GM18909 (cell line): Measurements from ENCODE around the gene CDC14B.
A peak's percentile ranks its signal among the peaks of the same experiment; 100 is the strongest.

Experiments
- ATAC-seq: cut with Tn5 transposase; IDR thresholded peaks from one replicate; pipeline ENCODE4 v1.9.1; 2021; ENCODE audit warnings: mild to moderate bottlenecking; ENCODE audit not compliant: unreplicated experiment, poor library complexity

The CDC14B gene

DNA sequence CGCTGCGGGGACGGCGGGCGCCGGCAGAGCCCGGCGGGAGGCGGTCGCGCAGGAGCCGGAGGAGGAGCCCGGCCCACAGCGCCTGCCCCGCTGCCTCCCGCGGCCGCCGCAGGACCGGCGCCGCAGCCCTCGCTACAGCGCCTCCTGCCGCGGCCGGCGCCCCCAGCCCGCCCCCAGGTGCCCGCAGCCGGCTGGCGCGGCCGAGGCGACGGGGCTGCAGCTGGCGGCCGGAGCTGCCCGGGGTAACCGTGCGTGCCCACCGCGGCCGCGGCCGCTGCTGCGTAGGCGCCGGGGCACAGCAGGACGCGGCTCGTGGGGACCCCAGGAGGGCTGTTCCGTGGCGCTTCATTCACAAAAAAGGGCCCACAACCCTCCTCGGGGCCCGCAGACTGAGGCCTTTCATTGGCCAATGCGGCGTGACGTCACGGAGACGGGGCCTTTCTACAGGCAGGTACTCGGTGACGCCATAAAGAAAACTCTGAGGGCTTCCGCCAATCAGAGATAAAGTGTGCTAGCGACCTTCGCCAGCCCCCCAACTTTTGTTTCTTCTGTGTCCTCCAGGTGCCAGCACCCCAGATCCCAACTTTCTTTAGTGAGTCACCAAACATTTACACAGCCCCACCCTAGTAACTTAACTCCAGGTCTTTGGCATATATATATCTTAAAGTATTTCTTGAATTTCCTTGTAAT, at the start of gene CDC14B:
CDC14B (minus strand) TSS at position 353 of the 690 bp plus-strand sequence. CDS start 465 bp downstream, outside the sequence.
- peak; percentile 65 for ATAC-seq

DNA sequence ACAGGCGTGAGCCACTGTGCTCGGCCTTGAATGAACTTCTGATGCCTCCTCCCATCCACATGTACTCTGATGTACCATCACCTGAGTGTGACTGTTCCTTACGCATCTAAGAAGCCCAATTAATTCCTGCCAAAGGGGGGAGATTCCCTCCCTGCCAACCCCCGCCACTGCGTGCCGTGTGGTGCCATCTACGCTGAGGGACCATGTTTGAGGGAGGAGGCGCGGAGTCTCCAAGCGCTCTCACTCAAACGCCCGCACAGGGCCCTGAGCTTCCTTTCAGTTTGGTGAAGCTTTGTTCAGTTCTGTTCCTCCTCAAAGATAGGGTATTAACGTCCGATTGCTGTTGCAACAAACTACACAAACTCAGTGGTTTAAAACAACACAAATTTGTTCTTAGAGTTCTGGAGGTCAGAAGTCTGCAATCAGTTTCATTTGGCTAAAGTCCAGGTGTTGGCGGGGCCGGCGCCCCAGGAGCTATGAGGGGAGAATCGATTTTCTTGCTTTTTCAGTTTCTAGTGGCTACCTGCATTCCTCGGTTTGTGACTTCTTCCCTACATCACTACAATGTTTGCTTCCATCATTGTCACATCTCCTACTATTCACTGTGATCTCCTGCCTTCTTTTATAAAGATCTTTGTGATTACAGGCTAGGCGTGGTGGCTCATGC, 49.4 kb upstream of the CDC14B start:
- ATAC-seq: no peak

GRCh38 chr9:96667363-96667728, 47.7 kb upstream of the CDC14B start:
- ATAC-seq: no peak

DNA sequence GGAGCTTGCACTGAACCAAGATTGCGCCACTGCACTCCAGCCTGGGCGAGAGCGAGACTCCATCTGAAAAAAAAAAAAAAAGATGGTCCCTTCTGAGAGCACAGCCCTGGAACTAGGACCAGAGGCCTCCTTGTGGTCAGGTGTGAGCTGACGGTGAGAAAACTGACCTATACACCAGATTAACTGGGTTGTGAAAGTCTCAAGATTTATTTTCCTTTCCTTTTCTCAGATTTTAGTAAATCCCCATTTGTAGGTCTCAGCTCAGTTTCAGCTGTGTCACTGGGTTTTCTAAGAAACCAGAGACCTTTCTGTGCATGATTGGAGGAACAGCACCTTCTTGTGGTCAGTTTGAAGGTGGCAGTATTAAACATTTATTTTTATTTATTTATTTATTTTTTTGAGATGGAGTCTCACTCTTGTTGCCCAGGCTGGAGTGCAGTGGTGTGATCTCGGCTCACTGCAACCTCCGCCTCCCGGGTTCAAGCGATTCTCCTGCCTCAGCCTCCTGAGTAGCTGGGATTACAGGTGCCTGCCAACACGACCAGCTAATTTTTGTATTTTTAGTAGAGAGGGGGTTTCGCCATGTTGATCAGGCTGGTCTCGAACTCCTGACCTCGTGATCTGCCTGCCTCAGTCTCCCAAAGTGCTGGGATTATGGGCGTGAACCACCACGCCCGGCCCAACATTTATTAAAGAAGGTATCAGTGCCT, 47.2 kb upstream of the CDC14B start:
- ATAC-seq: peak; percentile 59

DNA sequence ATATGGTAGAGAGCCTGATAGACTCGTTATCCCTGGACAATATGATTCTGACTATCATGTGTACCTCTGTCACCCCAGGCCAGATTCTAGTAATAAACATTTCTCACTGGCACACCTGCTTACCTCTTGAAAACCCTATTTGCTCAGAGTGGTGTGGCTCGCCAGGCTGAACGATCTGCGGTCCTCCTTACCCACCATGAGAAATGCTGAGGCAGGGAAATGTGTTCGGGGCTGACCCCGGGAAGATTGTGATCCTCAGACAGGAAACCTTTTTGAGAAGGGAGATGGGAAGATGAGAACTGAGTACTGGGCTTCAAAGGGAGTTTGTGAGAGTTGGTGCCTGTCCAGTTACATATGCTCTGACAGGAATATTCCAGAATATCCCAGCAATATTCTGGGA, 46.1 kb upstream of the CDC14B start:
- no peak for ATAC-seq

- no peak for ATAC-seq
These were observed 44.0 kb upstream of the CDC14B start for GRCh38 chr9:96663506-96664120.

GRCh38 chr9:96661711-96662110, 42.1 kb upstream of the CDC14B start:
- ATAC-seq: no peak

DNA sequence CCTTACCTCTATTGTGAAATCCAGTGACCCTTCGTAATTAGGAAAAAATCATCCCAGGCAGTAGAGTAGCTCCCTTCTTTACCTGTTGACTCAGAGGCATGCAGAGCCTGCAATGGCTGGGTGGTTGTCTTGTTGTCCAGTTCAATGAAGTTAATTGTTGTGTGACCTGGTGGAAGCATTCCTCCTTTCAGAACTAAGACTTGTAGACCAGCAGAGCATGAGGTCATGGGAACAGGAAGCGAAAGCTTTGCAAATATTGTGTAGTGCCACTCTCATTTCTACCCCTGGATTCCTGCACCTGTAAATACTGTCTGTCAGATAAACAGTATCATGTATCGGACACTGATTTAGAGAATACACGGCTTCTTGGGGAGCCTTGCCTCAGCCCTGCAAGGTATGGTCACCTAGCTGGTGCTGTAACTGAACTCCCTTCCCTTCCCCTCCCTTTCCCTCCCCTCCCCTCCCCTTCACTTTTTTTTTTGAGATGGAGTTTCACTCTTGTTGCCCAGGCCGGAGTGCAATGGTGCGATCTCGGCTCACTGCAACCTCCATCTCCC, 41.1 kb upstream of the CDC14B start:
- no peak for ATAC-seq

DNA sequence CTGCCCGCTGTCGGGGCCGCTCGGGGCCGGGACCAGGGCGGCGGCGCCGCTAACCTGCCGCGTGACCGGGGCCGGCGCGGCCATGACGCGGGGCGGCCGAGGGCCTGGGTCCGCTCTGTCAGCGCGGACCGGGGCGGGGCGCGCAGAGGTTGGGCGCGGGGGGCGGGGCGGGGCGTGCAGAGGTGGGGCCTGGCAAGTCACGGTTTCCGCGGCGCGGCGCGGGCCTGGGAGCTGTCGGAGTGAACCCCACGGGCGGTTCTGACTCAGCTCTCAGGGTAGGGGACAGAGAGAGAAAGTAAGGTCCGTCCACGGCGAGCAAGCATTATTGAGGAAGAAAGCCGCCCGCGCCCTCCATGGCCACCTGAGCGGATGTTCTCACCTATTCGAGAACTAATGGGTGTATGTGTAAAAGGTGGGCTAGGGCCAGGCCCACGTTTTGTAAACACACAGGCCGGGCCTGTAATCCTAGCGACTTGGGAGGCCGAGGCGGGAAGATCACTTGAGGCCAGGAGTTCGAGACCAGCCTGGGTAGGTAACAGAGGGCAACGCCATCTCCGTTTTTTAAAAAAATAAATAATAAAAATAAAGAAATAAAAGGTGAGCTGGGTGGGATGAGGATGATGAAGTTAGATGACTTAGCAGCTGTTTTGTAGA, 35.7 kb upstream of the CDC14B start, which contains the start of gene PRXL2C:
PRXL2C (minus strand) TSS at position 120 of the 654 bp plus-strand sequence; CDS start at position 84, 36 bp downstream.
- ATAC-seq: peak; percentile 72

GRCh38 chr9:96654450-96655197, 35.0 kb upstream of the CDC14B start:
- peak; percentile 56 for ATAC-seq

DNA sequence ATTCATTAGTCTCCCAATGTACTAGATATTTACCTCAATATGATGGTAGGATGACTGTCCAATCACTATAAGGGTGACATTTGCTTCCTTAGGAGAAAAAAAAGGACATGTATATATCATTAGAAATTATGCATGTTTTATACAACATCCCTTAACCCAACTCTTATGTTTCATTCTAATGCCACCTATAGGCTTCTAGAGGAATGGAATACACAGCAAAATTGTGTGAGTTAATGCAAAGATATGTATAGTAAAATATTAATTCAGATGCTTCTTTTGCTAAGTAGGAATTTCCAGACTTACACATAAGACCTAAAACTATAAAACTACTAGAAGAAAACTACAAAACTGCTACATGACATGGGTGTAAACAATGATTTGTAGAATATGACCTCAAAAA, 32.0 kb upstream of the CDC14B start:
- ATAC-seq: no peak

GRCh38 chr9:96649620-96650324, 30.1 kb upstream of the CDC14B start:
- no peak for ATAC-seq

- ATAC-seq: no peak
These were observed 26.7 kb upstream of the CDC14B start for GRCh38 chr9:96646081-96646991.

- ATAC-seq: no peak
These were observed 24.5 kb upstream of the CDC14B start for GRCh38 chr9:96644137-96644536.

- ATAC-seq: no peak
These were observed 21.9 kb upstream of the CDC14B start for GRCh38 chr9:96641514-96641913.

DNA sequence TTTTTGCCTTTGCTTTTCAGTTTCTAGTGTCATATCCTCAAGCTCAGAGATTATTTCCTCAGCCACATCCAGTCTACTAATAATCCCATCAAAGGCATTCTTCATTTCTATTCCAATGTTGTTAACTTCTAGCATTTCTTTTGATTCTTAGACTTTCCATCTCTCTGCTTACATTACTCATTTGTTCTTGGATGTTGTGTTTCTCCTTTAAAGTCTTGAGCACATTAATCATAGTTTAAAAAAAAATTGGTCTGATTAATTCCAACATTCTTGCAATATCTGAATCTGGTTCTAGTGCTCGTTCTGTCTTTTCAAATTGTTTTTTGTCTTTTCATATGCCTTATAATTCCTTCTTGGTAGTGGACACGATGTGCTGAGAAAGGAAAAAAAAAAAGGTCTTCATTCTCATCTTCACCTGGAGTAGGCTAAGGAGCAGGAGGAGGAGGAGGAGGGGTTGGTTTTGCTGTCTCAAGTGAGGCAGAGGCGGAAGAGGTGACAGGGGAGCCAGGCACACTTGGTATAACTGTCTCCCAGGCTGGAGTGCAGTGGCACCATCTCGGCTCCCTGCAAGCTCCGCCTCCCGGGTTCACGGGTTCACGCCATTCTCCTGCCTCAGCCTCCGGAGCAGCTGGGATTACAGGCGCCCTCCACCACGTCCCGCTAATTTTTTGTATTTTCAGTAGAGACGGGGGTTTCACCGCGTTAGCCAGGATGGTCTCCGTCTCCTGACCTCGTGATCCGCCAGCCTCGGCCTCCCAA, 19.1 kb upstream of the CDC14B start:
- ATAC-seq: no peak

DNA sequence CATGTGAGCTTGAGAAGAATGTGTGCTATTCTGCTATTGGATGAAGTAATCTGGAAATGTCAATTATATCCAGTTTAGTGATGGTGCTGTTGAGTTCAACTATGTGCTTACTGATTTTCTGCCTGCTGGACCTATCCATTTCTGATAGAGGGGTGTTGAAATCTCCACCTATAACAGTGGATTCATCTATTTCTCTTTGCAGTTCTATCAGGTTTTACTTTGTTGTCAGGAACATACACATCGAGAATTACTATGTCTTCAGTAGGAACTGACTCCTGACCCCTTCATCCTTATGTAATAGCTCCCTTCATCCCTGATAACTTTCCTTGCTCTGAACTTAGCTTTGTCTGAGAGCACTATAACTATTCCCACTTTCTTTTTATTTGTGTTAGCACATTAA, 16.7 kb upstream of the CDC14B start:
- ATAC-seq: no peak
